Kidney (tissue), 14 donors: ENCODE data around the gene OPRL1. TPM values are rescaled to one million over a fixed set of nuclear protein-coding genes. Genes with fewer than 3 reads are reported as not detected.

Source experiments
- DNase-seq, 5 donors: peaks; one replicate each; pipeline ENCODE4 v3.0.0-alpha.2; 2013 to 2020
- FAIRE-seq: peaks from 2 replicates; lab custom pipeline; 2012; peaks lifted over from hg19 to GRCh38; lab: Jason Lieb, UNC
- H3K27ac ChIP-seq, 2 donors: one replicate each; pipeline ENCODE4 v1.7.0; 2013; ENCODE audit warnings: low read depth in 2 of 2, low read length in 2 of 2, inconsistent platforms in 1 of 2
- H3K27me3 ChIP-seq: one replicate; pipeline ENCODE4 v1.7.1; 2013; ENCODE audit warnings: low read length, inconsistent platforms; ENCODE audit not compliant: control insufficient read depth, insufficient read depth
- H3K36me3 ChIP-seq, 3 donors: one replicate each; pipeline versions ENCODE4 v1.7.0 to v1.7.1; 2013; ENCODE audit warnings: low read length in 3 of 3, control low read depth in 1 of 3, inconsistent platforms in 1 of 3; ENCODE audit not compliant: insufficient read depth in 3 of 3, control insufficient read depth in 2 of 3
- H3K4me1 ChIP-seq, 3 donors: one replicate each; pipeline versions ENCODE4 v1.7.0 to v1.7.1; 2013; ENCODE audit warnings: low read length in 3 of 3, inconsistent platforms in 1 of 3, low read depth in 1 of 3; ENCODE audit not compliant: control insufficient read depth in 2 of 3, insufficient read depth in 2 of 3
- H3K4me3 ChIP-seq, 3 donors: one replicate each; pipeline versions ENCODE4 v1.7.0 to v1.8.1; 2013; ENCODE audit warnings: low read length in 3 of 3, control low read depth in 1 of 3, inconsistent platforms in 1 of 3
- H3K9ac ChIP-seq, 3 donors: one replicate each; pipeline versions ENCODE4 v1.7.0 to v1.7.1; 2013; ENCODE audit warnings: low read length in 3 of 3, control low read depth in 1 of 3, inconsistent platforms in 1 of 3
- H3K9me3 ChIP-seq, 3 donors: one replicate each; pipeline versions ENCODE4 v1.7.0 to v1.7.1; 2013; ENCODE audit warnings: low read length in 3 of 3, control low read depth in 1 of 3, inconsistent platforms in 1 of 3; ENCODE audit not compliant: control insufficient read depth in 2 of 3, insufficient read depth in 1 of 3
- intact Hi-C: fragments of 100-400 bp; cut with DNase I; formaldehyde crosslinking; loops from one replicate; pipeline ENCODE4 v1.11.1; 2022
- polyA plus RNA-seq: library from polyadenylated mRNA; stranded (reverse); fragments of 350-450 nt; fragmentation: Illumina TruSeq; extraction: RNeasy Lipid Tissue Mini Kit (QIAGEN cat#74804); gene quantifications from one replicate; pipeline ENCODE4 v1.2.3, GENCODE V29; 2014; ENCODE audit warnings: low read depth, low replicate concordance; ENCODE audit not compliant: insufficient read depth
- total RNA-seq: library from RNA; stranded (reverse); fragmentation: NEBNext Ultra II Directional; extraction: Animal tissue kit (Norgen Biotek cat#: 25700); gene quantifications from one replicate; pipeline ENCODE4 v1.2.1, GENCODE V29; 2021
- TF ChIP-seq, protein P1 (sequence below): IDR thresholded peaks from 3 replicates; pipeline ENCODE4 v1.5.1; 2012; ENCODE audit warnings: mild to moderate bottlenecking, moderate library complexity, borderline replicate concordance; ENCODE audit not compliant: insufficient read depth; ENCODE audit errors: extremely low read depth
- donor health status: control.
- donor health status: control.
- donor health status: control.
- donor health status: control.
- donor health status: control.
- donor health status: DM: yes; HTN: yes; CAD: no.
- donor health status: Normal renal cell carcinoma (clear cell type).

Gene OPRL1
- total and polyA plus RNA-seq, 2 donors from 2014 or later = 0.39 to 1.2 TPM

- TF ChIP-seq, protein P1, sequence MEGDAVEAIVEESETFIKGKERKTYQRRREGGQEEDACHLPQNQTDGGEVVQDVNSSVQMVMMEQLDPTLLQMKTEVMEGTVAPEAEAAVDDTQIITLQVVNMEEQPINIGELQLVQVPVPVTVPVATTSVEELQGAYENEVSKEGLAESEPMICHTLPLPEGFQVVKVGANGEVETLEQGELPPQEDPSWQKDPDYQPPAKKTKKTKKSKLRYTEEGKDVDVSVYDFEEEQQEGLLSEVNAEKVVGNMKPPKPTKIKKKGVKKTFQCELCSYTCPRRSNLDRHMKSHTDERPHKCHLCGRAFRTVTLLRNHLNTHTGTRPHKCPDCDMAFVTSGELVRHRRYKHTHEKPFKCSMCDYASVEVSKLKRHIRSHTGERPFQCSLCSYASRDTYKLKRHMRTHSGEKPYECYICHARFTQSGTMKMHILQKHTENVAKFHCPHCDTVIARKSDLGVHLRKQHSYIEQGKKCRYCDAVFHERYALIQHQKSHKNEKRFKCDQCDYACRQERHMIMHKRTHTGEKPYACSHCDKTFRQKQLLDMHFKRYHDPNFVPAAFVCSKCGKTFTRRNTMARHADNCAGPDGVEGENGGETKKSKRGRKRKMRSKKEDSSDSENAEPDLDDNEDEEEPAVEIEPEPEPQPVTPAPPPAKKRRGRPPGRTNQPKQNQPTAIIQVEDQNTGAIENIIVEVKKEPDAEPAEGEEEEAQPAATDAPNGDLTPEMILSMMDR = no peak
- DNase-seq (no peak), FAIRE-seq (no peak)
- H3K4me3 ChIP-seq = no peak overlapping the region
- H3K36me3 ChIP-seq = peaks cover 0 to 28% (median 16%) of the 10 kb centered on the region in 3 donors
- H3K27me3 ChIP-seq = no peaks in the 10 kb centered on the region
- intact Hi-C loops = no loop called here
- H3K9me3 ChIP-seq = no peaks in the 10 kb centered on the region
- no peaks in the 10 kb centered on the region for H3K4me1 ChIP-seq
- H3K27ac ChIP-seq = no peak overlapping the region
- H3K9ac ChIP-seq = no peak overlapping the region
Observed at GRCh38 chr20:64032706-64033624, 46.9 kb upstream of the OPRL1 start.

DNA sequence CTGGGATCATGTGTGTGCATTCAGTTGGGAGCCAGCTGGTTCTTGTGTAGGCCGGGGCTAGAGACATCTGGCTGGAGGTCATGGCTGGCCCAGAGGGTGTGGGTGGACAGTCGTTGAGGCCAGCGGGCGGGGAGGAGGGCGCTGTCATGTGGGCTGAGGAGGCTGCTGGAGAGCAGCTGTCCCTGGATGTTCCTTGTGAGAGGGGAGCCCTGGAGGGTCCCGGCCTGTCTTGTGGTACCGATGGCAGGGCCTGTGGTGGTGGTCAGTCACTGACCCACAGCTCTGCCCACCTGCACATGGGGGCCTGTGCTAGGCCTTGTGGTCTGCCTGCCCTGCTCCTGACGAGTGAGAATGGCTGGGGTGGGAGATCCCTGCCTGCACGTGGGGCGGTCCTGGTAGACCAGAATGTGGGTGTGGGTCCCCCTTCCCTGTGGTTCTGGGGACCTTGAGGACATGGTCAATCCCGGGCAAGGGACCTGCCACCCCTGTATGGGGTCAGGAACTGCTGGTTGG lies 45.8 kb upstream of the OPRL1 start:
- TF ChIP-seq, protein P1 = no peak
- H3K27me3 ChIP-seq = no peaks in the 10 kb centered on the region
- H3K36me3 ChIP-seq = peaks cover 0 to 22% (median 12%) of the 10 kb centered on the region in 3 donors
- no peak overlapping the region for H3K27ac ChIP-seq
- H3K4me3 ChIP-seq = no peak overlapping the region
- peak in 3 of 5 donors; percentile 12 to 82 (median 65) for DNase-seq
- peaks cover 0 to 2% (median 0%) of the 10 kb centered on the region in 3 donors for H3K4me1 ChIP-seq
- intact Hi-C loops = no loop called here
- H3K9ac ChIP-seq = no peak overlapping the region
- no peak for FAIRE-seq
- no peaks in the 10 kb centered on the region for H3K9me3 ChIP-seq

- H3K4me1 ChIP-seq = peaks cover 0 to 8% (median 0%) of the 10 kb centered on the region in 3 donors
- H3K36me3 ChIP-seq = peaks cover 0 to 15% (median 8%) of the 10 kb centered on the region in 3 donors
- no peaks in the 10 kb centered on the region for H3K9me3 ChIP-seq
- intact Hi-C loops = no loop called here
- TF ChIP-seq, protein P1 = no peak
- H3K9ac ChIP-seq = no peak overlapping the region
- no peak for DNase-seq
- no peak for FAIRE-seq
- no peaks in the 10 kb centered on the region for H3K27me3 ChIP-seq
- H3K27ac ChIP-seq = no peak overlapping the region
- H3K4me3 ChIP-seq = no peak overlapping the region
Observed at GRCh38 chr20:64035066-64035932, 44.6 kb upstream of the OPRL1 start.
